Subcutaneous adipose tissue (tissue), 4 donors: ENCODE results near the gene PSMD8. TPM values are rescaled to one million over a fixed set of nuclear protein-coding genes. Genes with fewer than 3 reads are reported as not detected.

Experiments used
- total RNA-seq, 4 donors: library from RNA; depleted of rRNA; stranded (reverse); fragments of >200 nt; gene quantifications; one replicate each; pipeline ENCODE4 v1.1.0, GENCODE V29; 2016
- TF ChIP-seq, protein P1 (sequence below): fragments of 450-650 bp; IDR thresholded peaks from one replicate; pipeline ENCODE4 v1.5.1; 2016; ENCODE audit warnings: low read depth, mild to moderate bottlenecking, control low read depth, antibody characterized with exemption, moderate library complexity

The PSMD8 gene
- total RNA-seq, 4 donors from 2014 or later = 242 to 452 (median 398) TPM

GRCh38 chr19:38337360-38337653 is 37.1 kb upstream of the PSMD8 start:
- TF ChIP-seq, protein P1, sequence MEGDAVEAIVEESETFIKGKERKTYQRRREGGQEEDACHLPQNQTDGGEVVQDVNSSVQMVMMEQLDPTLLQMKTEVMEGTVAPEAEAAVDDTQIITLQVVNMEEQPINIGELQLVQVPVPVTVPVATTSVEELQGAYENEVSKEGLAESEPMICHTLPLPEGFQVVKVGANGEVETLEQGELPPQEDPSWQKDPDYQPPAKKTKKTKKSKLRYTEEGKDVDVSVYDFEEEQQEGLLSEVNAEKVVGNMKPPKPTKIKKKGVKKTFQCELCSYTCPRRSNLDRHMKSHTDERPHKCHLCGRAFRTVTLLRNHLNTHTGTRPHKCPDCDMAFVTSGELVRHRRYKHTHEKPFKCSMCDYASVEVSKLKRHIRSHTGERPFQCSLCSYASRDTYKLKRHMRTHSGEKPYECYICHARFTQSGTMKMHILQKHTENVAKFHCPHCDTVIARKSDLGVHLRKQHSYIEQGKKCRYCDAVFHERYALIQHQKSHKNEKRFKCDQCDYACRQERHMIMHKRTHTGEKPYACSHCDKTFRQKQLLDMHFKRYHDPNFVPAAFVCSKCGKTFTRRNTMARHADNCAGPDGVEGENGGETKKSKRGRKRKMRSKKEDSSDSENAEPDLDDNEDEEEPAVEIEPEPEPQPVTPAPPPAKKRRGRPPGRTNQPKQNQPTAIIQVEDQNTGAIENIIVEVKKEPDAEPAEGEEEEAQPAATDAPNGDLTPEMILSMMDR = no peak

- TF ChIP-seq, protein P1 = no peak
These were observed 33.4 kb upstream of the PSMD8 start for GRCh38 chr19:38340927-38341326.

DNA sequence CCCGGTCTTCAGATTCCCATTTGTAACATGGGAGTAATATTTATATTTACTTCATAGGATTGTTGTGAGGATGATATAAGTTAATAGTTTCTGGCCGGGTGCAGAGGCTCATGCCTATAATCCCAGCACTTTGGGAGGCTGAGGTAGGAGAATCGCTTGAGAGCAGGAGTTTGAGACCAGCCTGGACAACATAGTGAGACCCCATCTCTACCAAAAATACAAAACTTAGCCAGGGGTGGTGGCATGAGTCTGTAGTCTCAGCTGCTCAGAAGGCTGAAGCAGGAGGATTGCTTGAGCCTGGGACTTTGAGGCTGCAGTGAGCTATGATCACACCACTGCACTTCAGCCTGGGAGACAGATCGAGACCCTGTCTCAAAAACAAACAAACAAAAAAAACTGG is 27.5 kb upstream of the PSMD8 start:
- TF ChIP-seq, protein P1 = no peak

GRCh38 chr19:38350883-38351282 is 23.5 kb upstream of the PSMD8 start:
- TF ChIP-seq, protein P1 = no peak

DNA sequence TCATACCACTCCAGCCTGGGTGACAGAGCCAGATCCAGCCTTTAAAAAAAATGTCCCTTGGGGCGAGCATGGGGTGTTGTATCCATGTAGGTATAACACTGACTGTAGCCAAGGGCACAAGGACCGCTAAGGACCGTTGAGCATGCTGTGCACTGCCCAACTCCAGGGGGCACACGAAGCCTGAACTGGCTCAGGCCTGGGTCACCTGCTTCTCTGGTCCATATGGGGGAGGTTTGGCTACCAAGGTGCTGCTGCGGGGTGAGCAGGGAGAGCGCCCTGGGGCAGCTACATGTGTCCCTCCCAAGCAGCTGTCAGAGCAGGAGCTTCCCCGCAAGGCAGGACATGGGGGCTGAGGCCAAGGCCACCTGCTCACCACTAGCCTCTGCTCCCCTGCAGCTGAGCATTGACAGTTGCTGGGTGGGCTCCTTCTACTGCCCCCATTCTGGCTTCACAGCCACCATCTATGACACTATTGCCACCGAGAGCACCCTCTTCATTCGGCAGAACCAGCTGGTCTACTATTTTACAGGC is 22.4 kb upstream of the PSMD8 start:
- TF ChIP-seq, protein P1 = no peak

GRCh38 chr19:38352611-38353010 is 21.8 kb upstream of the PSMD8 start:
- TF ChIP-seq, protein P1 = no peak

- TF ChIP-seq, protein P1 = no peak
These were observed 18.3 kb upstream of the PSMD8 start for GRCh38 chr19:38355728-38356725.
